GM18517 (cell line): Measurements from ENCODE around the gene PLEKHG4B.

Experiments
- ATAC-seq: cut with Tn5 transposase; IDR thresholded peaks from one replicate; pipeline ENCODE4 v1.9.1; 2021; ENCODE audit warnings: mild to moderate bottlenecking, moderate library complexity; ENCODE audit not compliant: unreplicated experiment

Gene PLEKHG4B

DNA sequence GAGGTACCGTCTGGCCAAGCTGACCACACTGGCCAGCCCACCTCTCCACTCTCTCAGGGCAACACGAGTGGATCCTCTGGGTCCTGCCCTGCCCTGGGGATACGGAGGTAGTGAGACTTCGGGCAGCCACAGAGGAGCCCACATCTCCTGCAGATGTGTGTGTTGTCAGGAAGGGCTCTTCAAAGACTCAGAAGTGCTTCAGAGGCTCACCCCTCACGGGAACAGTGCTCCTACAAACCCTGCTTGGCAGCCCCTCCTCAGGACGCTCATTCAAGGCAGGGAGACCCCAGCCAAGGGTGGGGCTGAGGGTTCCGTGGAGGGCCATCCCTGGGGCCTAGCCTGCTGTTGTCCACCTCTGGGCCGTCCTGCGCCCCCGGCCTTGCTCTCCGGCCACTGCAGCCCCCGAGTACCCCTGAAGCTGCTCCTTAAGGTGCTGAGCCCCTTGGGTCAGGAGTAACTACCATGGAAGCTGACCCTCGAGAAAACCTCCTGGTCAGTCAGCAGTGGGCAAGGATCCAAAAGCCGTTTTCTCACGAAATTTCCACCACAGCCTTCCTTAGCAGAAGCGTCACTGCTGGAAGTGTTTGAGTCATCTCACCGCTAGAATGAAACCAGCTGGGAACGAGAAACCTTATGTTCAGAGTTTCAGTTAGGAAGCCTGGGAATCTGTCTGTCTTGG lies 76.2 kb downstream of the PLEKHG4B start:
- ATAC-seq, result no peak

DNA sequence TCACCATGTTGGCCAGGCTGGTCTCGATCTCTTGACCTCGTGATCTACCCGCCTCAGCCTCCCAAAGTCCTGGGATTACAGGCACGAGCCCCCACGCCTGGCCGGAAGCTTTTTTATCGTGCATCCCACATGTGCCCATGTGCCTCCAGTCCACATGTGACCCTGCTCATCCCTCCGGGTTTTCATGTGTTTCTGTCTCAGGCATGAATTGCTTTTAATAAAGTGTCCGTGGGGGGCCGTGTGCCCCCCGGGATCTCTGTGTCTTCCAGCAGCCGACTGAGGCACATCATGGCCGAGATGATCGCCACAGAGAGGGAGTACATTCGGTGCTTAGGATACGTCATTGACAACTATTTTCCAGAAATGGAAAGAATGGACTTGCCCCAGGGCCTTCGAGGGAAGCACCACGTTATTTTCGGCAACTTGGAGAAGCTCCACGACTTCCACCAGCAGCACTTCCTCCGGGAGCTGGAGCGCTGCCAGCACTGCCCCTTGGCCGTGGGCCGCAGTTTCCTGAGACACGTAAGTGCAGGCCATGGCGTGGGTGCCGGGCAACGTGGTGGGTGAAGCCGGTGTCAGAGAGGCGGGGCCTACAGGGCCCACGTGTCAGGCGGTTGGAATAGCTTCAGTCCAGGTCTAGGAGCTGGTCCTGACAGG lies 77.2 kb downstream of the PLEKHG4B start:
- no peak for ATAC-seq

- no peak for ATAC-seq
Measured at GRCh38 chr5:169728-170094, 77.7 kb downstream of the PLEKHG4B start.

- no peak for ATAC-seq
Measured at GRCh38 chr5:170971-171800, 79.2 kb downstream of the PLEKHG4B start.

DNA sequence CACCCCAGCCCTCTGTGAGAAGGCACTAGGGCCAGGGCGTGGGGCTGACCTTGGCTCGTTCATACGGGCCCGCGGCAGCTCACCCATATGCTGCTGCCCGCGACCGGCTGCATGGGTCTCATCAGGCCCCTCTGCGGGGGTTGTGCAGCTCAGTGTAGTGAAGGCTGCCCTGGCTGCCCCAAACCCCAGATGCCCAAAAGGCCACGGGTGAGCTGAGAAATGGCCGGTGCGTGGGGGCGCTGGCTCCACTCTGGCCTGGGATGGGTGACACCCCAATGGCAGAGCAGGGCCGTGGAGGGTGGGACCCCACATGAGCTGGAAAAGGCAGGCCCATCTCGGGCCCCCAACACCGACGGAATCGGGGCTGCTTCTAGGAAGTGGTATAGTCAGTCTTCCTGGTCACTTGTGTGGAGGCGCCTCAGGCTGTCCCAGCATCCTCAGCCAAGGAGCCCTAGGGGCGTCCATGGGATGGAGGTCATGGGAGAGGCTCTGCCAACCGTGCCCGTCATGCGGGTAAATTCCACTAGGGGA lies 79.9 kb downstream of the PLEKHG4B start:
- ATAC-seq, result no peak

- no peak for ATAC-seq
Measured at GRCh38 chr5:172421-172820, 80.5 kb downstream of the PLEKHG4B start.

- no peak for ATAC-seq
Measured at GRCh38 chr5:172841-173251, 80.9 kb downstream of the PLEKHG4B start.

DNA sequence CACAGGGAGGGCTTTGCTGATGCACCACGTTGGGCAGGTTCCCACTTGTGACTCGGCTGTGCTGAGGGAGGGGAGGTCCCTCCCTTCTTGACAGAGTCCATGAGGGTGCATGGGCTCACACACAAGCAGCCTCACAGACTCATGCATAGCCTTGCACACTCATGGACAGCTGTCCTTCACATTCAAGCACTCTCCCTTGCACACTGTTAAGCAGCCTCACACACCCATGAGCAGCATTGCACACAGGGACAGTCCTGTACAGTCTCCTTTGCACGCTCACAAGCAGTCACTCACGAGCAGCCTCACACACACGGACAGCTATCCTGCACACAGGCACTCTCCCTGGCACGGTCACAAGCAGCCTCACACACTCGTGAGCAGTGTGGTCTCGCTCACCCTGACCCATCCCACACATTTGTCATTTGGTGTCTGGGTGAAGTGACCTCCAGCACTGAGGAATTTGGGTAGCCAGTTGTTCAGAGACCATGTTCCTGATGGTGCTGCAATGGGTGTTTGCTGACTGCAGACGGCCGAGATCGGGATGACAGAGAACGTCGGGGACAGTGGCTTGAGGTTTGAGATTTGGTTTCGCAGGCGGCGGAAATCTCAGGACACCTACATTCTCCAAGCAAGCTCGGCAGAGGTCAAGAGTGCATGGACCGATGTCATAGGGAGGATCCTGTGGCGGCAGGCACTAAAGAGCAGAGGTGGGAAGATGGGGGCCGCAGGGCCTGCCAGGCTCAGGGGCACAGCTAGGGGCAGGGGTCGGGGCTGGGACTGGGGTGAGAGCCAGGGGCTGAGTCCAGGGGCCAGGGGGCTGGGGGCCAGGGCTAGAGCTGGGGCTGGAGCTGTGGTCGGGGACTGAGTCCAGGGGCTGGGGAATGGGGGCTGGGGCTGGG lies 81.7 kb downstream of the PLEKHG4B start:
- no peak for ATAC-seq

DNA sequence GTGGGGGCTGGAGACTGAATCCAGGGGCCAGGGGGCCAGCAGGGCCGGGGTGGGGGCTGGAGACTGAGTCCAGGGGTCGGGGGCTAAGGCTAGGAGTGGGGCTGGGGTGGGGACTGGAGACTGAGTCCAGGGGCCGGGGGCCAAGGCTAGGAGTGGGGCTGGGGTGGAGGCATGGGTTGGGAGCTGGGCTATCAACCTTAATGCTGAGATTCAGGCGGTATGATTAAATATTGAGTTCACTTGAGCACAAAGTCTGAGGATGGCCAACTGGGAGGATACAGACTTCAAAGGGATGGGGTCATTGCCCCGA lies 82.3 kb downstream of the PLEKHG4B start:
- no peak for ATAC-seq

DNA sequence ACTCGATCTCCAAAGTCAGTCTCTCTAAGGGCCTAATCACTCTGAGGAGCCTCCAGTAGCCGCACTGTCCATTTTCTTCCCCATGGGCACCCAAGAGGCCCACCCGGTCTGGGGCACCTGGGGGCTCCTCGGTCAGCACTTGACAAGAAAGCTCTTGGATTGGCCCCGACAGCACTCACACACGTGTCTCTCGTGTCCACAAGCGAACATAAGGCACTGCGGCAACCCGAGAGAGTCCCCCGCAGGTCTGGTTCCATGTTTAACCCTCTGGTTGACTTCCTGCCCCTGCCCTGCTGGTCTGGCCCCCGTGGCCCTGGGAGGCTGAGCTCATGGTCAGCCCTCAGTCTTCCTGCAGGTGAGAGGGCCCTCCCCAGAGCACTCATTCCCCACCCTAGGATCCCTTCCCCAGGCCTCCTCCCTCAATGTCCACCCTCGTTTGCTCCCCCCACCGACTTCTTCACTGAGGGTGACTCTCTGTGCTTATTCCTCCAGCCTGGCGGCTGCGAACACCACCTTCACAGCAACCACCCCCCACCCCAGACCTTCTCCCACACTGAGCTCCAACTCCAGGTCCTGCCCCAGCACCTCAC lies 83.0 kb downstream of the PLEKHG4B start:
- no peak for ATAC-seq

GRCh38 chr5:176296-176823 lies 84.4 kb downstream of the PLEKHG4B start:
- ATAC-seq, result no peak

DNA sequence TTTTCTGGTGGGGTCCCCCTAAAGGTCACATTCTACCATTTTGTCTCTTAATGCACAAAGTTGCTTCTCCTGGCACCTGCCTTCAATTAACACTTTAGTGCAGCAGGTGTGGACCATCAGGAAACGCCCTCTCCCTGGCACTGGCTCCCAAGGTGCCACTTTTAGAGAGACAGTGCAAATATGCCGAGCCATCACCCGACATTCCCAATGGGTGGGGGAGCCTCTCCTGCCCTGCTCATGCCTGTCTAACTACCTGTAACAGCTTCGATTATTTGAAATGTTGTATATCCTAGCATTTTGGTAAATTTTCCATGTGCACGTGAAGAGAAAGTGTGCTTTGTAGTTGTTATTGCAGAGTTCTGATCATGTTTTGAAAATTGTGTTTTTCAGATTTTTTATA lies 86.1 kb downstream of the PLEKHG4B start:
- ATAC-seq, result no peak

DNA sequence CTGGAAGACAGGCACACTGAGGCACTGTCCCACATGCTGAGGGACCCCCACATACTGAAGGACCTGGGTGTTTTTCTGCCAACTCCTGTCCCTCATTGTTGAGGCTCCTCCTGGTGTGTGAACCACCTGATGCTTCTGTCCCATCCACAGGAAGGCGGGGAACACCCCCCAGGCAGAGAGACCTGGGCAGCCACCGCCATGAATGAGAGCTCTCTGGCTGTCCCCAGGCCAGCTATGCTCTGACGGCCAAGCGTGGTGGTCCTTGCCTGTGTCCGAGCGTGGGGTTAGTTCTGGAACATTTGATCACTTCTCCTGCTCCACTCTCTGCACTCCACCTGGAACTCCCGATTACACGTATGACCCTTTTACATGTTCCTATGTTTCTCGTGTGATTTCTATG lies 87.4 kb downstream of the PLEKHG4B start:
- no peak for ATAC-seq

- ATAC-seq, result no peak
Measured at GRCh38 chr5:180286-180918, 88.4 kb downstream of the PLEKHG4B start.

- ATAC-seq, result no peak
Measured at GRCh38 chr5:181160-181559, 89.2 kb downstream of the PLEKHG4B start.

DNA sequence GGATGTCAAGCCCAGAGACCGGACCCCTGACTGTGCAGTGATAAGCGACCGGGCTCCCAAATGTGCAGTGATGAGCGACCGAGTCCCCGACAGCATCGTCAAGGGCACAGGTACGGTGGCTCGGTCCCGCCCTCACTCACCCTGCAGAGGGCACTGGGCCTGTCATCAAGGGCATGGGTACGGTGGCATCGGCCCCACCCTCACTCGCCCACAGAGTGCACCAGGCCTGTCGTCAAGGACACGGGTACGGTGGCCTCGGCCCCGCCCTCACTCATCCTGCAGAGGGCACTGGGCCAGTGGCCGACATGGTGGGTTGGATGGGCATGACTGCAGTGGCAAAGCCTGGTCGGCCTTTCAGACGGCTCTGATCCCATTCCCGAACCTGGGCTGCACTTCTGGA lies 89.6 kb downstream of the PLEKHG4B start:
- ATAC-seq, result no peak

DNA sequence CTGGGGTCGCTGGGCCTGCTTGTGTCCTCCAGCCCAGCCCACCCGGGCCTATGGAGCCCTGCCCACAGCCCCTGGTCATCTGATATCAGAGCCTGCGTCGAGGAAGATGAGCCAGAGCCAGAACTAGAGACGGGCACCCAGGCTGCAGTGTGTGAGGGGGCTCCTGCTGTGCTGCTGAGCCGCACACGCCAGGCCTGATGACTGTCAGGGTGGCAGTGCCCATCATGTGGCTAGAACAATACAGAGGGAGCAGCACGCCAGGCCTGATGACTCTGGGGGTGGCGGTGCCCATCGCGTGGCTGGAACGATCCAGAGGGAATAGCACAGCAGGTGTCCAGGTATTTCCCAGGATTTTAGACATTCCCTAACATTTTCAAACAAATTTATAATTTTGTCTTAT lies 90.2 kb downstream of the PLEKHG4B start:
- ATAC-seq, result no peak

- ATAC-seq, result no peak
Measured at GRCh38 chr5:184471-184870, 92.5 kb downstream of the PLEKHG4B start.

DNA sequence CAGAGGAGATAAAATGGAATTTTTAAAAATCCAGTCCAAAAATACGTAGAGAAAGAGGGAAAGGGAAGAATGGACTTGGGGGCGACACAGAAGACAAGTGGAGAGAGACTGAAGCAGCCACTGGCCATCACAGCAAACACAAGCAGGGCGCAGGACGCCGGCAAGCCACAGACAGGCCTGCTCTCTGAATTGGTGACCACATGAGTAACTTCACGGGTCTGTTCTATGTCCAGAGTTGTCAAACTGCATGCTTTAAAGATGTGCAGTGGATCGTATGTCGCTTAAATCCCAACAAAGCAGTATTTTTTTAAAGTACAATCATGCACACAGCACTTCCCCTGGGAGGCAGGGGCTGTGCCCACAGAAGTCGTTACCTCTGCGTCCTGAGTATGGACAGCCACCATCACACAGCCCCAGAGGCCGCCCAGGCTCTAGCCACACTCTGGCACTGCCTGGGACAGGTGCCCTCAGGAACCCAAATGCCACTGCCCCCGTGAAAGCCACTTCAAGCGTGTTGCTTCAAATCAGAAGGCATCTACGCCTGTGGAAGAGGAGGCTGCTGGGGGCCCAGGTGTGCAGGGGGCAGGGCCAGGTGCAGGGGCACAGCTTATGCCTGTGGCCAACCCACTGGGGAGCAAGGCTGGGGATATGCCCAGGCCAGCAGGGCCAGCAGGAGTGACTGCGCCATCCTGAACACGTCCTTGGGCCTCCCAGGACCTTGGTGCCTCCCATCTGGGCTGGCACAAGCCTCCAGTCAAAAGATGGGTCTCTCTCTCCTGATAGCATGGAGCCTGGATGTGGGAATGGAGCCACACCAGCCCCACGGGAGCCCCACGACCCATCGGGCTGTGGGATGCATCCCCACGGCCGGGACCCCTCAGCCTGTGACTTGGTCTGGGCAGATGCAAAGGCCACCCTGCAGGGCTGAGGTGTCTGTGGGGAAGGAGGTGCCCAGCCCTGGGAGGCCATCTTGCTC lies 93.4 kb downstream of the PLEKHG4B start:
- no peak for ATAC-seq
